Measurements from ENCODE around the gene CHMP3.

Gene CHMP3

GRCh38 chr2:86476092-86476491, 87.2 kb downstream of the CHMP3 start:
- TF ChIP-seq, protein P1, sequence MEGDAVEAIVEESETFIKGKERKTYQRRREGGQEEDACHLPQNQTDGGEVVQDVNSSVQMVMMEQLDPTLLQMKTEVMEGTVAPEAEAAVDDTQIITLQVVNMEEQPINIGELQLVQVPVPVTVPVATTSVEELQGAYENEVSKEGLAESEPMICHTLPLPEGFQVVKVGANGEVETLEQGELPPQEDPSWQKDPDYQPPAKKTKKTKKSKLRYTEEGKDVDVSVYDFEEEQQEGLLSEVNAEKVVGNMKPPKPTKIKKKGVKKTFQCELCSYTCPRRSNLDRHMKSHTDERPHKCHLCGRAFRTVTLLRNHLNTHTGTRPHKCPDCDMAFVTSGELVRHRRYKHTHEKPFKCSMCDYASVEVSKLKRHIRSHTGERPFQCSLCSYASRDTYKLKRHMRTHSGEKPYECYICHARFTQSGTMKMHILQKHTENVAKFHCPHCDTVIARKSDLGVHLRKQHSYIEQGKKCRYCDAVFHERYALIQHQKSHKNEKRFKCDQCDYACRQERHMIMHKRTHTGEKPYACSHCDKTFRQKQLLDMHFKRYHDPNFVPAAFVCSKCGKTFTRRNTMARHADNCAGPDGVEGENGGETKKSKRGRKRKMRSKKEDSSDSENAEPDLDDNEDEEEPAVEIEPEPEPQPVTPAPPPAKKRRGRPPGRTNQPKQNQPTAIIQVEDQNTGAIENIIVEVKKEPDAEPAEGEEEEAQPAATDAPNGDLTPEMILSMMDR (IDR thresholded peaks at IDR 0.05; ENCODE audit: insufficient read depth, low read length, poor library complexity, severe bottlenecking): no peak
- no peak for TF ChIP-seq EZH2phosphoT487 (conservative IDR thresholded peaks at IDR 0.05; ENCODE audit: low read length)
- Histone ChIP-seq H3K9ac (ENCODE audit: low read length) (no peak overlapping the region), H3K9me3 (ENCODE audit: insufficient read depth, low read length) (no peaks in the 10 kb centered on the region), H3K27me3 (ENCODE audit: low read length) (no peaks in the 10 kb centered on the region), H3K9me2 (replicated peaks; ENCODE audit: insufficient read depth, low read length) (no peaks in the 10 kb centered on the region), H3K4me2 (ENCODE audit: low read depth, low read length, poor library complexity, severe bottlenecking) (no peak overlapping the region), H3K4me3 (ENCODE audit: insufficient read depth, low read length, poor library complexity, severe bottlenecking) (no peak overlapping the region), H2AFZ (ENCODE audit: low read depth, low read length, severe bottlenecking) (no peak overlapping the region), H3K36me3 (ENCODE audit: low read length) (peaks cover 41% of the 10 kb centered on the region), H4K20me1 (ENCODE audit: low read depth, low read length) (no peaks in the 10 kb centered on the region), H3K79me2 (ENCODE audit: insufficient read depth, low read length) (no peaks in the 10 kb centered on the region), H3K27ac (ENCODE audit: low read depth, low read length) (no peak overlapping the region), H3F3A (ENCODE audit: insufficient read depth) (peaks cover 4% of the 10 kb centered on the region; the same call in 1 of the 2 replicates)

DNA sequence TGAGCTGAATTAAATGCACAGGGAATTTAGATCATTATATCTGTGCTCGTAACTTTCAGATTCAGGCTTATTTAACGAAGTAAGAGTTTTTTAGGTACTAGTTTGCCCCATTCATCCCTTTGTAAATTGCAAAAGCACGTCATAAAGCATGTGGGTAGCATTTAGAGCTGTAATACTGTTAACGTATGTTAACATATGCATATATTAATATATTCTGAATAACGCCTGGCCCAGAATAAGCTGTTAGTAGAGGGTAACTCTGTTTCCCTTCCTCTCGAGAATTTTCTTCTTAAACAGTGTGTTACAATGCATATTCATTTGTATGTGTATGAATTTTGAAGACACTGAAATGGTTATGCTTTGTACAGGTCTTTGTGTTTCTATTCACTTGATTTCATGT, 91.6 kb downstream of the CHMP3 start:
- Histone ChIP-seq H3K4me2 (ENCODE audit: low read depth, low read length, poor library complexity, severe bottlenecking) (no peak overlapping the region), H3K27me3 (ENCODE audit: low read length) (no peaks in the 10 kb centered on the region), H3K4me3 (ENCODE audit: insufficient read depth, low read length, poor library complexity, severe bottlenecking) (no peak overlapping the region), H3K36me3 (ENCODE audit: low read length) (peaks cover 57% of the 10 kb centered on the region), H3K9ac (ENCODE audit: low read length) (no peak overlapping the region), H3K79me2 (ENCODE audit: insufficient read depth, low read length) (no peaks in the 10 kb centered on the region), H3K27ac (ENCODE audit: low read depth, low read length) (no peak overlapping the region), H3K9me3 (ENCODE audit: insufficient read depth, low read length) (no peaks in the 10 kb centered on the region), H3K9me2 (replicated peaks; ENCODE audit: insufficient read depth, low read length) (no peaks in the 10 kb centered on the region), H2AFZ (ENCODE audit: low read depth, low read length, severe bottlenecking) (no peak overlapping the region), H4K20me1 (ENCODE audit: low read depth, low read length) (no peaks in the 10 kb centered on the region), H3F3A (ENCODE audit: insufficient read depth) (peaks cover 4% of the 10 kb centered on the region)
- TF ChIP-seq, protein P1 (IDR thresholded peaks at IDR 0.05; ENCODE audit: insufficient read depth, low read length, poor library complexity, severe bottlenecking): no peak
- TF ChIP-seq EZH2phosphoT487 (conservative IDR thresholded peaks at IDR 0.05; ENCODE audit: low read length): no peak

- Histone ChIP-seq H3K27me3 (ENCODE audit: low read length) (no peaks in the 10 kb centered on the region), H3K4me3 (ENCODE audit: insufficient read depth, low read length, poor library complexity, severe bottlenecking) (no peak overlapping the region), H3F3A (ENCODE audit: insufficient read depth) (no peaks in the 10 kb centered on the region; the same call in 1 of the 2 replicates), H3K4me2 (ENCODE audit: low read depth, low read length, poor library complexity, severe bottlenecking) (no peak overlapping the region), H3K9me3 (ENCODE audit: insufficient read depth, low read length) (no peaks in the 10 kb centered on the region), H3K9me2 (replicated peaks; ENCODE audit: insufficient read depth, low read length) (no peaks in the 10 kb centered on the region), H2AFZ (ENCODE audit: low read depth, low read length, severe bottlenecking) (no peak overlapping the region), H3K79me2 (ENCODE audit: insufficient read depth, low read length) (no peaks in the 10 kb centered on the region), H4K20me1 (ENCODE audit: low read depth, low read length) (no peaks in the 10 kb centered on the region), H3K27ac (ENCODE audit: low read depth, low read length) (no peak overlapping the region), H3K36me3 (ENCODE audit: low read length) (peaks cover 59% of the 10 kb centered on the region; the same call in 1 of the 2 replicates), H3K9ac (ENCODE audit: low read length) (no peak overlapping the region)
- no peak for TF ChIP-seq EZH2phosphoT487 (conservative IDR thresholded peaks at IDR 0.05; ENCODE audit: low read length)
- TF ChIP-seq, protein P1 (IDR thresholded peaks at IDR 0.05; ENCODE audit: insufficient read depth, low read length, poor library complexity, severe bottlenecking): no peak
These were observed 92.4 kb downstream of the CHMP3 start for GRCh38 chr2:86470890-86471289.

Measured in SU-DHL-6 (cell line).